Activated CD4-positive, alpha-beta T cell treated with anti-CD3 and anti-CD28 coated beads, Interleukin-2, Interleukin-4, amounts not matched to agents 100 ng/mL and 50 ng/mL, durations not matched to agents 16 hours and 8 hours (primary cell): Measurements from ENCODE around the gene TCF4.

Experiments
- DNase-seq: peaks from one replicate; pipeline ENCODE4 v3.0.0-alpha.2; 2020; ENCODE audit warnings: low spot score

Gene TCF4

GRCh38 chr18:55439056-55439455, 148.9 kb downstream of the TCF4 start:
- DNase-seq = no peak

- DNase-seq = no peak
These were observed 152.4 kb downstream of the TCF4 start for GRCh38 chr18:55435592-55435991.

- DNase-seq = no peak
These were observed 154.3 kb downstream of the TCF4 start for GRCh38 chr18:55433648-55434047.

DNA sequence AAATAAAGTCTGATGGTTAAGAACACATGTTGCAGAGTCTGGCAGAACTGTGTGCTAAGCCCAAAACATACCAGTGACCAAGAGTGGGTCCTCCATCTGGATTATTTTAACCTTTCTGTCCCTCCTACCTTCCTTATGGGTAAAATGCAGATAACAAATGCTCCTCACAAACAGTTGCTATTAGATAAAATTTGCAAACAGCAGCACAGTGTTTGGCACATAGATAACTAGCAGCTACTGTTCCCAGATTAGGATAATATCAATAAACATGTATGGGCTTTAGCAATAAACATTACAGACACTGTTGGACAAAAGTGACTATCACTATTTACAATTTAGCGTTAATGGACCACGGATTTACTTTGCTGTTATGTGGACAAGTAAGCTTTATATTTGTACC, 154.9 kb downstream of the TCF4 start:
- DNase-seq = no peak

DNA sequence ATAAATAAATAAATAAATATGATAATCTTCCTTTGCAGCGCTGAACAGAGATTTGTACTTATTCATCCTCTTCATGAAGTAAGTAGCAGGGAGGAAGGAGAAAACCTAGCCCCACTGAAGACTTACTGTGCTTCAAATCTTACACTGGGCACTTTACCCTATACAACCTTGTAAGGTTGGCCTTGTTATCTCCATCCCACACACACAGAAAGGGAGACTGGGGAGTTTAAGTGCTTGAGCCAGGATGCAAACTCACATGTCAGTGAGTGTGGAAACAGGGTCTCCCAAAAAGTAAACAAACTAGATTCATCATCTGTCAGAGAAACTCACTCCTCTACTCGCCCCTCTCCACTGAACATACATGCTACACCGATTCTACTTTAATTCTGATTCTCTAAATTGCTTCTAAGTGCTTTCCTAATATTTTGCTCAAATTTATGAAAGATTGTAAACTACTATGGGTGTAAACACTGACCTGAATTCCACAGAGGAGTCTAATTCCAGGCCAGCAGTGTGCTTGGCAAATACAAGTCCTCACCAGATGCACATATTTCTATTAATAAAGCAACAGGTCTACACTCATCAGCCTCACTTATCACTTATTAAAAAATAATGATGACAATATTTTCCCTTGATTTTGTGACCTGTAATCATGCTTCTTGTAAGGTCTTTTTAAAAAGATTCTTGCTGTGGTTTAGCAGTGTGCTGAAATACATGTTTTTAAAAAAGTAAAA, 155.5 kb downstream of the TCF4 start:
- DNase-seq = no peak

DNA sequence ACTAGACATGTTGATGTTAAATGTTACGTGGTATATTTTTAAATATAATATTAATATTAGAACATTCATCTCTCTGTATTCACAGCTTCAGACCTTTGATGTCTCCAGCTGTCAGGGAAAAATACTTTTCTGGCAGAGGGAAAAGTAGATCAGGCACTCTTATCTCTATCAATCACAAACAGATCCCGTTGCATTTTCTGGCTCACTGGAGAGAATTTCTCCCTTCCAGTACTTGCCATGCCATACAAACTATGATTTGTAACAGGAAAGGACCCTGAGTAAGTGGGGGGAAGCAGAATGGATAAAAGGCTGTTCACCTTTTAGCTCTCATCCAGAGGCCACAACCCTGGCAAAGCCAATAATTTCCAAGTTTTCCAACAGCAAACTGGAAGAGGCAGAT, 158.0 kb downstream of the TCF4 start:
- no peak for DNase-seq

GRCh38 chr18:55427951-55428350, 160.0 kb downstream of the TCF4 start:
- no peak for DNase-seq

DNA sequence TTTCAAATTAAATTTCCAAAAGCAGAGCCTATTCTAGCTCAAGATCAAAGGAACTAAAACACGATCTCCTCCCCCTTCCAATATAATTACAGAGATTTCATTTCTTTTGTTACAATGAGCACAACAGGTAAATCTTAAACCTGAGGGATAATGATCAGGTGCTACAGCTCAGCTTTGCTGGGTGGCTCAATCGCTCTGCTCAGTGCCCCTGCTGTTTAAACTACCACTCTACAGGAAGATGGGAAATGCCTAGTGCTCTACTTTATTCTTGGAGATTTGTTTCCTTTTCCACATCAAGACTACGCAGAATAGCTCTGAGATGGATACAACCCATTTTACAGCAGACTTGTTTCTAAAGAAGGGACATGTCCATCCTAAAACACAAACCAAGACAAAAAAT, 162.3 kb downstream of the TCF4 start:
- no peak for DNase-seq

GRCh38 chr18:55422456-55423180, 165.4 kb downstream of the TCF4 start:
- DNase-seq = no peak

GRCh38 chr18:55421615-55422419, 166.2 kb downstream of the TCF4 start:
- DNase-seq = no peak

DNA sequence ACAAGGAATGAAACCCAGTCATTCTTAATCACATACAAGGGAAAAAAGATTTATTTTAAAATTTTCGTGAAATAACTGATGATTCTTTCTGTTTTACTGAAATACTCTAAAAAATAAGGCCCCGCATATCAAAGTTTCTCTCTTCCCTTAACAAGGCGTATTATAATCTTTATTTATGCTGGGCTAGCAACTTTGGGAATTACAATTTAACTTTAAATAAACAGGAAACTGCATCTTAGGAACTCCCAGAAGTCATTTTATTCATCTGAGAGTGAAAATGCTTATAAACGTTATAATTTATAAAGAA, 166.7 kb downstream of the TCF4 start:
- no peak for DNase-seq

DNA sequence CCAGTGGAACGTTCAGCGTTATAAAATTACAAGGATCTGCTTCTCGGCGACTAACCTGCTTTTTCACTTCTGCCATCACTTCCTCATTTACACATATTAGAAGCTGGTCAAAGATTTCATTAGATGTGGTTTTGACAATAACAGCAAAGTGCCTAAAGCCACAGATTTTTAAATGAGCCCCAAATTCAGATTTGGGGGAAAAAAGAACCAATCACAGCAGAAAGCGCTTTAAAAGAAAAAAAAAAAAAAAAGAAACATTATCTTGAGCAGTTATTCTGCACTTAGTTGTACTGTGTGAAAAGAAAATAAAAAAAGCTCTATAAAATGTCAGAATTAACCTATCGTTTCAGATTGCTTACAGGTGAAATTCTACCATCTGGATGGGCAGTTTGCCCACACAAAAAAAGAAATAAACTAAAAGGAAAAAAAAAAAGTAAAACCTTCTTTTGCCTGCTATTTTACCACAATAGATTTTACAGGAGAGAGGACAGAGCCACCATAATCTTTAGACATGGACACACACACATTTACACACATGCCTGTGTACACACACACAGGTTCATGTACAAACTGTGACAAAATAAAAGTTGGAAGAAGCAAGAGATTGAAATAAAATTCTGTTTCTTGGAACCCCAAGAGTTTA, 167.2 kb downstream of the TCF4 start:
- no peak for DNase-seq

GRCh38 chr18:55419947-55420664, 167.9 kb downstream of the TCF4 start:
- DNase-seq = no peak

DNA sequence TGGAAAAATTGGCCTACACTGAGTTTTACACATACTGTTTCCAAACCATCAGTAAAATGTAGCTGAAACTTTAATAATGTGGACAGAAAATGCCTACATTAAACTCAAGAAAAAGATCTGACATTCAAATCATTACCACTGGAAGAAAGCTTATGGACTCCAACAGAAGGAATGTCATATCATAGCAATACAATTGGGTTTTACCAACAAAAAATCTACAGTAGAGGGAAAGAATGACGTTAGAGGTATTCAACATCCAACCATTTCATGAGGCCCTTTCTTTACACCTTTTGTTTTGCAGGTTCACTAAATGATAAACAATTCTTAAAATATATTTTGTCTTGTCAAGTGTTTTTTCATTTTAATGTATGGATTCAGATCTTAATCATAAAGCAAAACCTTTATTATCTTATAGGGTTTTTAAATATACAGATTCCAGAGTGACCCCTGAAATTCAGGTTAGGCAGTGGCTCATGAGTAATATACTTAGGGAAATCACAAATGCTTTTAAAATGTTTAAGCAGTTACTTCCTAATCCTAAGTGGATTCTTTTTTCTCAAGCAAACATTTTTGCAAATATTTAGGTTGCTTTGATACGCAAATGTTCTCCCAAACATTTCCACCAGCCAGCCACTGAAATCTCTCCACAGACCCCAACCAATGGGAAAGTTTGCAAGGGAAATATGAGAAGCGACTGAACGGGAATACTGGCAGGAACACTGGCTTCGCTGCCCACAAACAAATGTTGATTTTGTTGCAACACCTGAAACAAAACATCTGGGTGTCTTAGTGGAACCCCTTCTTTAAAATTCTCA, 168.7 kb downstream of the TCF4 start:
- no peak for DNase-seq

- no peak for DNase-seq
These were observed 169.6 kb downstream of the TCF4 start for GRCh38 chr18:55418439-55418838.

- no peak for DNase-seq
These were observed 171.2 kb downstream of the TCF4 start for GRCh38 chr18:55416791-55417190.

GRCh38 chr18:55415258-55415871, 172.6 kb downstream of the TCF4 start:
- DNase-seq = peak; percentile 74

DNA sequence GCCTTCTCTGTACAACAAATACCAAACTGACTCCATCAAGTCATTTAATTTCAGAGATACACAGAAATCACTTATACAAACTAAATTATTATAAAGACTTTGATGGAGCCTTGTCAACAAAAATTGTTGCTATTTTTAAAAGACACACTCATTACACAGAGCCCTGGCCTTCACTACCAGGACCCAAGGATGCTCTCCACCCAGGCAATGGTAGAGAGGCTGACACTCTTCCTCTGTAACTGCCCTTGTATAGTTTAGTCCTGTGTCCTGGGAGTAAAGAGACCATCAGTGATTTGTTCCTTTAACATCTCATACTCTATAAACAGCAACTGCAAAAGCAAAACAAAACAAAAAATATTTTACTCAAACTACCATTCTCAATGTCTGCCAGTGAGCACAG, 173.5 kb downstream of the TCF4 start:
- no peak for DNase-seq

DNA sequence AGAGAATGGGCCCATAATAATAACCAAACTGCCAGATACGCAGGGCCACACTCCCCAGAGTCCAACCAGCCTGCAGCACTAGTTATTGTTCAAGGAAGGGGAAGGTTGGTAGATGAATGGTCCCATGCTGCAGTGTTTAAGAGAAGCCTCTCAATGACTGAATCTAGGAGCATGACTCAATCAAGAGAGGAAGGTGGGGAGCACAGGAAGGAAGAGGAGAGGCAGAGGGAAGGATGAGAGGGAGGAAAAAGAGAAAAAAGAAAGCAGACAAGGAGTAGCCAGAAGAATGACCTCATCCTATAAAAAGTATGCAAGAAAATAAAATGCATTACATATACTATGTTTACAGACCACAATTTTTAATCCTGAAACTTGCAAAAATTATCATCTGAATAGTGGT, 174.5 kb downstream of the TCF4 start:
- DNase-seq = no peak

- no peak for DNase-seq
These were observed 180.0 kb downstream of the TCF4 start for GRCh38 chr18:55407774-55408535.
